H1 (cell line): ENCODE results near the gene ADD2.

Experiments used
- BCL11A ChIP-seq, 2 experiments: IDR thresholded peaks; one replicate each; pipeline ENCODE4 v1.6.1; 2011; ENCODE audit warnings: low read depth in 2 of 2, low read length in 2 of 2, mild to moderate bottlenecking in 2 of 2
- EP300 ChIP-seq, 2 experiments: IDR thresholded peaks; 1 replicate in 1 of 2; 2 replicates in 1 of 2; pipeline ENCODE4 v1.6.1; 2011 to 2012; ENCODE audit warnings: low read depth in 2 of 2, low read length in 2 of 2, mild to moderate bottlenecking in 2 of 2, borderline replicate concordance in 1 of 2, inconsistent platforms in 1 of 2, moderate library complexity in 1 of 2
- POLR2A ChIP-seq, 2 experiments: IDR thresholded peaks; 1 replicate in 1 of 2; 2 replicates in 1 of 2; pipeline ENCODE4 v1.6.1; 2011; ENCODE audit warnings: low read depth in 2 of 2, low read length in 2 of 2, mild to moderate bottlenecking in 2 of 2; ENCODE audit errors: control extremely low read depth in 1 of 2

DNA sequence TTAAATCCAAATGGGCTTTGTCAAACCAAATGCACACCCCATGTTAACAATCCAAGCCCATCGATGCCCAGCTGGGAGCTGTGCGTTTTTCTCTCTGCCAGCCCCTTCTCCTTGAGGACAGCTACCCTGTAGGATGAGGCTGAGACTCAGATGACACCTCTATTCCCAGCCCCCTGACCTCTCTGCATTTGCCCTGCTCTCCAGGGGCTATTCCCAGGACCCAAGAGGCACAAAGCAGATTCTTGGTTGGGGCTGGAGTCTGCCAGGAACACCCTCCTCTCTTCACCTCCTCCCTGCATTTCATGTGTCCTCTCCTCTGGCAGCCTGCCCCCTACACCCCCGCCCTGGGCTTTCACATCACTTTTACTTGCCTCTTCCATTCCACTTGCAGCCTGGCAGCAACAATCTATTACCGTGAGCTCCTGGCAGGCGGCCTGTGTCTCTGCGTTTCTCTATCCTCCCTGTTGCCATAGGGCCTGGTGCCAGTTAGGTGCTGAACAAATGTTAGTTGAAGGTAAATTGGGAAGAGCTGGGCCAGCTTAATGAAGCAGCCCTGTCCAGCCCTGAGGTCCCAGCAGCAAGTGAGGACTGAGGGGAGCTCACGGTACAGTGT lies 51.8 kb downstream of the ADD2 start:
- no peak for TF ChIP-seq EP300 (IDR thresholded peaks at IDR 0.05; ENCODE audit: borderline replicate concordance in 1 of 2, low read depth in 2 of 2, low read length in 2 of 2)
- no peak for TF ChIP-seq BCL11A (IDR thresholded peaks at IDR 0.05; ENCODE audit: low read depth in 2 of 2, low read length in 2 of 2)
- no peak for TF ChIP-seq POLR2A (IDR thresholded peaks at IDR 0.05; ENCODE audit: control extremely low read depth in 1 of 2, low read depth in 2 of 2, low read length in 2 of 2)
